SKM-1 treated with dmso at 0.1 percent for 144 hours (cell line): ENCODE measurements around the gene ATOX1.

Experiments
- DNase-seq: peaks from one replicate; lab custom pipeline; 2025; ENCODE audit not compliant: unreplicated experiment; lab: John Stamatoyannopoulos, UW

The ATOX1 gene

GRCh38 chr5:151770383-151771258, 12.2 kb upstream of the ATOX1 start:
- peak; percentile 77 for DNase-seq

GRCh38 chr5:151766975-151767374, 8.5 kb upstream of the ATOX1 start:
- DNase-seq, result no peak

GRCh38 chr5:151764801-151765200, 6.4 kb upstream of the ATOX1 start:
- no peak for DNase-seq

- DNase-seq, result no peak
Measured at GRCh38 chr5:151758141-151758429, 346 bp downstream of the ATOX1 start.

GRCh38 chr5:151757233-151758140, 944 bp downstream of the ATOX1 start:
- DNase-seq, result no peak

- no peak for DNase-seq
Measured at GRCh38 chr5:151755383-151755782, 3.0 kb downstream of the ATOX1 start.

- no peak for DNase-seq
Measured at GRCh38 chr5:151751593-151751992, 6.8 kb downstream of the ATOX1 start.

GRCh38 chr5:151751091-151751490, 7.3 kb downstream of the ATOX1 start:
- DNase-seq, result no peak

GRCh38 chr5:151750121-151750520, 8.3 kb downstream of the ATOX1 start:
- DNase-seq, result no peak

GRCh38 chr5:151745071-151745705, 13.2 kb downstream of the ATOX1 start:
- no peak for DNase-seq

GRCh38 chr5:151743530-151743929, 14.9 kb downstream of the ATOX1 start:
- no peak for DNase-seq

GRCh38 chr5:151742870-151743294, 15.5 kb downstream of the ATOX1 start:
- no peak for DNase-seq

GRCh38 chr5:151741678-151742423, 16.6 kb downstream of the ATOX1 start:
- DNase-seq, result no peak

- no peak for DNase-seq
Measured at GRCh38 chr5:151740958-151741373, 17.5 kb downstream of the ATOX1 start.

GRCh38 chr5:151740336-151740942, 18.0 kb downstream of the ATOX1 start:
- DNase-seq, result peak; percentile 61

GRCh38 chr5:151739939-151740335, 18.5 kb downstream of the ATOX1 start:
- no peak for DNase-seq

GRCh38 chr5:151739395-151739794, 19.0 kb downstream of the ATOX1 start:
- no peak for DNase-seq

- no peak for DNase-seq
Measured at GRCh38 chr5:151738125-151738848, 20.1 kb downstream of the ATOX1 start.

GRCh38 chr5:151737431-151737830, 21.0 kb downstream of the ATOX1 start:
- DNase-seq, result no peak

GRCh38 chr5:151735646-151736045, 22.8 kb downstream of the ATOX1 start:
- no peak for DNase-seq
